GM19043 (cell line): ENCODE results near the gene CDK7.
A peak's percentile ranks its signal among the peaks of the same experiment; 100 is the strongest.
"Not testable (repeated sequence)": the region's sequence is repeated elsewhere in the genome, so short reads cannot be mapped to it uniquely, and the experiment has no call there.

Experiments
- ATAC-seq: cut with Tn5 transposase; IDR thresholded peaks from one replicate; pipeline ENCODE4 v1.9.1; 2021; ENCODE audit warnings: low read depth; ENCODE audit not compliant: unreplicated experiment

Gene CDK7

GRCh38 chr5:69234457-69235268, at the start of gene CDK7:
CDK7 (plus strand) TSS chr5:69234886; CDS start chr5:69234976, 90 bp downstream.
- ATAC-seq = peak; percentile 100

- no peak for ATAC-seq
Measured at GRCh38 chr5:69187342-69187741, 47.3 kb upstream of the CDK7 start.

GRCh38 chr5:69188811-69189161, 45.9 kb upstream of the CDK7 start:
- ATAC-seq = no peak

- ATAC-seq = peak; percentile 89
Measured at GRCh38 chr5:69189162-69190086, 45.3 kb upstream of the CDK7 start, which contains the start of gene CENPH. CENPH (plus strand) TSS chr5:69189583; CDS start chr5:69189635, 52 bp downstream.

- no peak for ATAC-seq
Measured at GRCh38 chr5:69202497-69202896, 32.2 kb upstream of the CDK7 start.

GRCh38 chr5:69206528-69207190, 28.0 kb upstream of the CDK7 start:
- ATAC-seq = no peak

- ATAC-seq = no peak
Measured at GRCh38 chr5:69209602-69210001, 25.1 kb upstream of the CDK7 start.

- no peak for ATAC-seq
Measured at GRCh38 chr5:69211200-69211599, 23.5 kb upstream of the CDK7 start.

GRCh38 chr5:69212022-69212421, 22.7 kb upstream of the CDK7 start:
- ATAC-seq = no peak

- no peak for ATAC-seq
Measured at GRCh38 chr5:69213513-69214215, 21.0 kb upstream of the CDK7 start.

GRCh38 chr5:69217151-69217511, 17.6 kb upstream of the CDK7 start:
- ATAC-seq = no peak

- peak; percentile 91 for ATAC-seq
Measured at GRCh38 chr5:69217548-69218526, 16.8 kb upstream of the CDK7 start.

- ATAC-seq = no peak
Measured at GRCh38 chr5:69219939-69220338, 14.7 kb upstream of the CDK7 start.

- ATAC-seq = not testable (repeated sequence)
Measured at GRCh38 chr5:69220371-69220770, 14.3 kb upstream of the CDK7 start.

- ATAC-seq = not testable (repeated sequence)
Measured at GRCh38 chr5:69220833-69221232, 13.9 kb upstream of the CDK7 start.

GRCh38 chr5:69224520-69224919, 10.2 kb upstream of the CDK7 start:
- no peak for ATAC-seq

GRCh38 chr5:69225860-69226259, 8.8 kb upstream of the CDK7 start:
- no peak for ATAC-seq

- no peak for ATAC-seq
Measured at GRCh38 chr5:69230181-69230580, 4.5 kb upstream of the CDK7 start.

- no peak for ATAC-seq
Measured at GRCh38 chr5:69231281-69231680, 3.4 kb upstream of the CDK7 start.
